ENCODE data around the gene LPIN1. TPM values are rescaled to one million over a fixed set of nuclear protein-coding genes. Genes with fewer than 3 reads are reported as not detected.

LPIN1 gene
- total and polyA plus RNA-seq, 2 of the 8 experiments (the other 6 are each of a cell fraction or from before 2014, with no cell fraction given), result 4.3 to 9.8 TPM

DNA sequence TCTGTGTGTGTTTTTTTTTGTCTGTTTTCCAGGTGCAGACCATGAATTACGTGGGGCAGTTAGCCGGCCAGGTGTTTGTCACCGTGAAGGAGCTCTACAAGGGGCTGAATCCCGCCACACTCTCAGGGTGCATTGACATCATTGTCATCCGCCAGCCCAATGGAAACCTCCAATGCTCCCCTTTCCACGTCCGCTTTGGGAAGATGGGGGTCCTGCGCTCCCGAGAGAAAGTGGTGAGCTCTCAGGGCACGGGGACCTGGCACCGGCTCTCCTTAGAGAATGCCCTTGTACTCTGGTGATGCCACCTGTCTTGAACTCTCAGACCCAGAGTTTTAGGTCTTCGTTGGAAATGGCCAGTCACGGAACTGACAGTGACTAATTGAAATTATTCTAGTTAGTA is 19.1 kb downstream of the LPIN1 start (continued):
- TF ChIP-seq MAFK (IDR thresholded peaks at IDR 0.05; ENCODE audit: low read depth, low read length) (no peak), CEBPB (IDR thresholded peaks at IDR 0.05; ENCODE audit: low read depth, low read length) (no peak), GABPA (IDR thresholded peaks at IDR 0.05; ENCODE audit: borderline replicate concordance, insufficient read depth, low read length) (no peak)

Measured in H1 (cell line).